DMS53 treated with DMSO at 0.1 percent for 48 hours (cell line): ENCODE results near the gene TENM4.
A peak's percentile ranks its signal among the peaks of the same experiment; 100 is the strongest.

ENCODE experiments used
- DNase-seq: peaks from one replicate; lab custom pipeline; 2025; ENCODE audit not compliant: unreplicated experiment; lab: John Stamatoyannopoulos, UW

The TENM4 gene

GRCh38 chr11:79393362-79394043, 47.3 kb downstream of the TENM4 start:
- DNase-seq, result peak; percentile 91

GRCh38 chr11:79392161-79392560, 48.7 kb downstream of the TENM4 start:
- DNase-seq, result no peak

GRCh38 chr11:79390923-79391322, 49.9 kb downstream of the TENM4 start:
- no peak for DNase-seq

- no peak for DNase-seq
Measured at GRCh38 chr11:79390477-79390876, 50.4 kb downstream of the TENM4 start.

GRCh38 chr11:79388201-79388600, 52.6 kb downstream of the TENM4 start:
- DNase-seq, result no peak

GRCh38 chr11:79383874-79384273, 57.0 kb downstream of the TENM4 start:
- no peak for DNase-seq

GRCh38 chr11:79382301-79383050, 58.4 kb downstream of the TENM4 start:
- no peak for DNase-seq

- no peak for DNase-seq
Measured at GRCh38 chr11:79381036-79381435, 59.8 kb downstream of the TENM4 start.

- no peak for DNase-seq
Measured at GRCh38 chr11:79377406-79377805, 63.4 kb downstream of the TENM4 start.

- no peak for DNase-seq
Measured at GRCh38 chr11:79375818-79376550, 64.8 kb downstream of the TENM4 start.

- DNase-seq, result no peak
Measured at GRCh38 chr11:79374727-79375126, 66.1 kb downstream of the TENM4 start.

GRCh38 chr11:79371724-79372123, 69.1 kb downstream of the TENM4 start:
- no peak for DNase-seq

GRCh38 chr11:79371152-79371551, 69.7 kb downstream of the TENM4 start:
- no peak for DNase-seq

GRCh38 chr11:79369055-79369454, 71.8 kb downstream of the TENM4 start:
- no peak for DNase-seq

GRCh38 chr11:79367844-79368243, 73.0 kb downstream of the TENM4 start:
- DNase-seq, result no peak

- DNase-seq, result no peak
Measured at GRCh38 chr11:79366218-79366617, 74.6 kb downstream of the TENM4 start.

- no peak for DNase-seq
Measured at GRCh38 chr11:79363861-79364378, 76.9 kb downstream of the TENM4 start.

GRCh38 chr11:79363256-79363655, 77.6 kb downstream of the TENM4 start:
- no peak for DNase-seq

GRCh38 chr11:79362821-79363220, 78.0 kb downstream of the TENM4 start:
- DNase-seq, result no peak

GRCh38 chr11:79362206-79362757, 78.5 kb downstream of the TENM4 start:
- no peak for DNase-seq

- DNase-seq, result no peak
Measured at GRCh38 chr11:79358258-79358657, 82.6 kb downstream of the TENM4 start.
